ENCODE data around the gene ESD.

Gene ESD

GRCh38 chr13:46751811-46752635 is 44.9 kb downstream of the ESD start:
- peaks cover 14% of the 10 kb centered on the region for H3K4me1 Mint-ChIP-seq
- H3K36me3 Mint-ChIP-seq (ENCODE audit: low read depth): peaks cover 44% of the 10 kb centered on the region
- H3K27me3 Mint-ChIP-seq (ENCODE audit: low read depth, poor library complexity): peaks cover 5% of the 10 kb centered on the region
- H3K4me3 Mint-ChIP-seq: no peak overlapping the region
- no peak for TF ChIP-seq CTCF (IDR thresholded peaks at IDR 0.05)
- H3K27ac Mint-ChIP-seq: peak overlapping the region; percentile 72
- no peak for DNase-seq
- no peaks in the 10 kb centered on the region for H3K9me3 Mint-ChIP-seq

GRCh38 chr13:46749951-46750350 is 47.0 kb downstream of the ESD start:
- H3K4me3 Mint-ChIP-seq: no peak overlapping the region
- H3K9me3 Mint-ChIP-seq: no peaks in the 10 kb centered on the region
- H3K4me1 Mint-ChIP-seq: peaks cover 14% of the 10 kb centered on the region
- peaks cover 63% of the 10 kb centered on the region for H3K36me3 Mint-ChIP-seq (ENCODE audit: low read depth)
- TF ChIP-seq CTCF (IDR thresholded peaks at IDR 0.05): no peak
- peak overlapping the region; percentile 72 for H3K27ac Mint-ChIP-seq
- DNase-seq: no peak
- peaks cover 5% of the 10 kb centered on the region for H3K27me3 Mint-ChIP-seq (ENCODE audit: low read depth, poor library complexity)

GRCh38 chr13:46748300-46748699 is 48.7 kb downstream of the ESD start:
- H3K36me3 Mint-ChIP-seq (ENCODE audit: low read depth): peaks cover 79% of the 10 kb centered on the region
- no peak overlapping the region for H3K4me3 Mint-ChIP-seq
- peaks cover 5% of the 10 kb centered on the region for H3K27me3 Mint-ChIP-seq (ENCODE audit: low read depth, poor library complexity)
- no peak for DNase-seq
- H3K27ac Mint-ChIP-seq: no peak overlapping the region
- no peak for TF ChIP-seq CTCF (IDR thresholded peaks at IDR 0.05)
- H3K9me3 Mint-ChIP-seq: no peaks in the 10 kb centered on the region
- peaks cover 14% of the 10 kb centered on the region for H3K4me1 Mint-ChIP-seq

GRCh38 chr13:46747031-46747820 is 49.7 kb downstream of the ESD start:
- H3K36me3 Mint-ChIP-seq (ENCODE audit: low read depth): peaks cover 82% of the 10 kb centered on the region
- H3K9me3 Mint-ChIP-seq: no peaks in the 10 kb centered on the region
- H3K4me3 Mint-ChIP-seq: no peak overlapping the region
- no peak for DNase-seq
- no peak for TF ChIP-seq CTCF (IDR thresholded peaks at IDR 0.05)
- peaks cover 5% of the 10 kb centered on the region for H3K27me3 Mint-ChIP-seq (ENCODE audit: low read depth, poor library complexity)
- H3K4me1 Mint-ChIP-seq: peaks cover 14% of the 10 kb centered on the region
- peak overlapping the region; percentile 45 for H3K27ac Mint-ChIP-seq

GRCh38 chr13:46745706-46746105 is 51.3 kb downstream of the ESD start:
- H3K9me3 Mint-ChIP-seq: no peaks in the 10 kb centered on the region
- peaks cover 82% of the 10 kb centered on the region for H3K36me3 Mint-ChIP-seq (ENCODE audit: low read depth)
- no peak overlapping the region for H3K4me3 Mint-ChIP-seq

More at GRCh38 chr13:46745706-46746105, 51.3 kb downstream of the ESD start:
- H3K4me1 Mint-ChIP-seq: peaks cover 12% of the 10 kb centered on the region
- no peaks in the 10 kb centered on the region for H3K27me3 Mint-ChIP-seq (ENCODE audit: low read depth, poor library complexity)
- TF ChIP-seq CTCF (IDR thresholded peaks at IDR 0.05): no peak
- DNase-seq: no peak
- no peak overlapping the region for H3K27ac Mint-ChIP-seq

Measured in nephron progenitor cell (in vitro differentiated cells).